ENCODE data around the gene IGFBP6.

The IGFBP6 gene

GRCh38 chr12:53097564-53098353, at the start of gene IGFBP6:
Gene IGFBP6, plus strand, starts transcription at chr12:53097667. Its CDS starts 51 bp downstream, at chr12:53097718.
- peak; percentile 23 to 28 for DNase-seq

- DNase-seq, result no peak
Measured at GRCh38 chr12:53048033-53048779, 49.3 kb upstream of the IGFBP6 start.

- no peak for DNase-seq
Measured at GRCh38 chr12:53048780-53049401, 48.6 kb upstream of the IGFBP6 start.

- DNase-seq, result no peak
Measured at GRCh38 chr12:53049571-53050318, 47.7 kb upstream of the IGFBP6 start, which contains the start of gene TNS2. Gene TNS2, plus strand, starts transcription at chr12:53050065. Its CDS starts 121 bp downstream, at chr12:53050186.

- DNase-seq, result no peak
Measured at GRCh38 chr12:53050426-53051057, 46.9 kb upstream of the IGFBP6 start.

GRCh38 chr12:53051058-53051880, 46.2 kb upstream of the IGFBP6 start:
- no peak for DNase-seq

- no peak for DNase-seq
Measured at GRCh38 chr12:53051881-53052412, 45.5 kb upstream of the IGFBP6 start.

- DNase-seq, result no peak
Measured at GRCh38 chr12:53052419-53053217, 44.8 kb upstream of the IGFBP6 start.

- DNase-seq, result peak; percentile 56 to 62
Measured at GRCh38 chr12:53053218-53054111, 44.0 kb upstream of the IGFBP6 start.

GRCh38 chr12:53054112-53054878, 43.2 kb upstream of the IGFBP6 start:
- peak; percentile 92 for DNase-seq

- no peak for DNase-seq
Measured at GRCh38 chr12:53055471-53056266, 41.8 kb upstream of the IGFBP6 start.

- no peak for DNase-seq
Measured at GRCh38 chr12:53056296-53056695, 41.2 kb upstream of the IGFBP6 start.

GRCh38 chr12:53056901-53057300, 40.6 kb upstream of the IGFBP6 start:
- no peak for DNase-seq

GRCh38 chr12:53057816-53058500, 39.5 kb upstream of the IGFBP6 start:
- no peak for DNase-seq

GRCh38 chr12:53058674-53059433, 38.6 kb upstream of the IGFBP6 start:
- DNase-seq, result no peak
